ENCODE results near the gene CMTM3.
A peak's percentile ranks its signal among the peaks of the same experiment; 100 is the strongest.
"Not testable (repeated sequence)": the region's sequence is repeated elsewhere in the genome, so short reads cannot be mapped to it uniquely, and the experiment has no call there.

The CMTM3 gene

GRCh38 chr16:66585481-66586239, 18.8 kb upstream of the CMTM3 start:
- no peak for DNase-seq

- DNase-seq = no peak
Observed at GRCh38 chr16:66587881-66588600, 16.5 kb upstream of the CMTM3 start.

GRCh38 chr16:66588981-66589713, 15.4 kb upstream of the CMTM3 start:
- peak; percentile 75 for DNase-seq

- DNase-seq = peak; percentile 54
Observed at GRCh38 chr16:66590322-66590721, 14.2 kb upstream of the CMTM3 start.

- no peak for DNase-seq
Observed at GRCh38 chr16:66591018-66591417, 13.5 kb upstream of the CMTM3 start.

GRCh38 chr16:66592241-66592640, 12.3 kb upstream of the CMTM3 start:
- no peak for DNase-seq

- DNase-seq = no peak
Observed at GRCh38 chr16:66592814-66593213, 11.7 kb upstream of the CMTM3 start.

- DNase-seq = no peak
Observed at GRCh38 chr16:66594739-66595138, 9.8 kb upstream of the CMTM3 start.

GRCh38 chr16:66596559-66596958, 7.9 kb upstream of the CMTM3 start:
- DNase-seq = not testable (repeated sequence)

GRCh38 chr16:66596986-66597848, 7.3 kb upstream of the CMTM3 start:
- DNase-seq = peak; percentile 70

GRCh38 chr16:66598111-66598510, 6.4 kb upstream of the CMTM3 start:
- peak; percentile 37 for DNase-seq

GRCh38 chr16:66599726-66600125, 4.8 kb upstream of the CMTM3 start:
- no peak for DNase-seq

- no peak for DNase-seq
Observed at GRCh38 chr16:66600477-66600876, 4.0 kb upstream of the CMTM3 start.

- no peak for DNase-seq
Observed at GRCh38 chr16:66601471-66601870, 3.0 kb upstream of the CMTM3 start.

GRCh38 chr16:66603537-66604375, 748 bp upstream of the CMTM3 start:
- DNase-seq = peak; percentile 88

GRCh38 chr16:66605177-66605978, 874 bp downstream of the CMTM3 start:
- DNase-seq = peak; percentile 28

- DNase-seq = peak; percentile 28
Observed at GRCh38 chr16:66605979-66606751, 1.7 kb downstream of the CMTM3 start.

GRCh38 chr16:66608241-66609138, 4.0 kb downstream of the CMTM3 start:
- peak; percentile 88 for DNase-seq

- no peak for DNase-seq
Observed at GRCh38 chr16:66609139-66609510, 4.6 kb downstream of the CMTM3 start.

Data from activated CD4-positive, alpha-beta T cell treated with anti-CD3 and anti-CD28 coated beads, Interleukin-2, amount 50 U/mL, for 16 hours (primary cell).